ENCODE data around the gene DYNC2H1.
"Not testable (repeated sequence)": the region's sequence is repeated elsewhere in the genome, so short reads cannot be mapped to it uniquely, and the experiment has no call there.

Gene DYNC2H1

DNA sequence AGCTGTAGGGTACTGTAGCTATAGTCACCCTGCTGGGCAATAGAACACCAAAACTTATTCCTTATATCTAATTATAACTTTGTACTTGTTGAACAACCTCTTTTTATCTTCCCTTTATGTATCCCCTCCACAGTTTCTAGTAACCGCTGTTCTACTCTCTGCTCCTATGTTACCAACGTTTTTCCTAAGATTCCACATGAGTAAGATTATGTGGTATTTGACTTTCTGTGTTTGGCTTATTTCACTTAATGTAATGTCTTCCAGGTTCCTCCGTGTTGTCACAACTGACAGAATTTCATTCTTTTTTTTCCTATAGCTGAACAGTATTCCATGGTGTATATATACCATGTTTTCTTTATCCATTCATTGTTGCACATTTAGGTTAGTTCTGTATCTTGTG, 258.4 kb downstream of the DYNC2H1 start:
- DNase-seq (ENCODE audit: low read depth in 2 of 2) = no peak

DNA sequence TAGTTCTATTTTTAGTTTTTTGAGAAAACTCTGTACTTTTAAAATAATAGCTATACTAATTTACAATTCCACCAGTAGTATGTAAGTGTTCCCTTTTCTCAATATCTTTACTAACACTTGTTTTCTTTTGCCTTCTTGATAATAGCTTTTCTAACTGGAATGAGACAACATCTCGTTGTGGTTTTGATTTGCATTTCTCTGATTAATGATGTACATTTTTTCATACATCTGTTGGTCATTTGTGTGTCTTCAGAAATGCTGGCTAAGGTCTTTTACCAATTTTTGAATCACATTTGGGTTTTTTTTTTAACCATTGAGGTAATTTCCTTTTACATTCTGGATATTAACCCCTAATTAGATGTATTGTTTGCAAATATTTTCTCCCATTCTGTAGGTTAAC, 258.9 kb downstream of the DYNC2H1 start:
- DNase-seq (ENCODE audit: low read depth in 2 of 2) = peak in 1 of 2 experiments; percentile 37

GRCh38 chr11:103370076-103370475, 260.9 kb downstream of the DYNC2H1 start:
- no peak for DNase-seq (ENCODE audit: low read depth in 2 of 2)

- no peak for DNase-seq (ENCODE audit: low read depth in 2 of 2)
These were observed 263.7 kb downstream of the DYNC2H1 start for GRCh38 chr11:103372906-103373305.

- not testable (repeated sequence) for DNase-seq (ENCODE audit: low read depth in 2 of 2)
These were observed 265.0 kb downstream of the DYNC2H1 start for GRCh38 chr11:103374227-103374626.

GRCh38 chr11:103378931-103379330, 269.7 kb downstream of the DYNC2H1 start:
- DNase-seq (ENCODE audit: low read depth in 2 of 2) = no peak

- no peak for DNase-seq (ENCODE audit: low read depth in 2 of 2)
These were observed 270.8 kb downstream of the DYNC2H1 start for GRCh38 chr11:103380031-103380430.

DNA sequence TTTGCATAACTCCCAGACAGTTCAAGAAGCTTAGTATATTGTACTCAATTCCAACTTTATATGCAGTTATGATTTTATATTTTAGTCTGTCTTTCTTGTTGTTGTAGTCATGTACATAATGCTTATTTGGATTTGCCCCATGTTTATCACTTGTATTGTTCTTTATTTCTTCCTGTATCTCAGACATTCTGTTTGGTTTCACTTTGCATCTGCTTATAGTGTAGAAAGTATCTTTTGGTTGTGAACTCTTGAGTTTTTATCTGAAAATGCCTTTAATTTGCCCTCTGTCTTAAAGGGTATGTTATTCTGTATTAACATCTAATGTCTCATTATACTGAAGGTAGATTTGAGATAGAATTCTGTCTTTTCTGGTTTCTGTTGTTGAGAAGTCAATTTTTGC, 275.4 kb downstream of the DYNC2H1 start:
- DNase-seq (ENCODE audit: low read depth in 2 of 2) = no peak

DNA sequence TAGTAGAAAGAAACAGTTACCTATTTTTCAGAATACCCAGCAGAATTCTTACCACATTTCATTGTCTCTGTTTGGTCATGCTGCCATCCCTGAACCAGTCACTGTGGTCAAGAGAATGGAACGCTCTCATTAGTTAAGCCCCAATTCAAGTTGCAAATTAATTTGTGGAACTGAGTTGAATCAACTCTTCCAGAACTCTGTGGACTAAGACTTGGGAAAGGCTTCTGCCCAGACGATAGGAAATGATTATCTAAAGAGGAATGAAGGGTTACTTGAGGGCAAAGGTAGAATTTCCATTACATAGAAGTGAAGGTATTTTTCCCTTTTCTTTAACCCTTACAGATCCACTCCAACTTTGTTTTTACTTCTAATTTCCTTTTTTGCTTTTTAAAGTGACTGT, 286.4 kb downstream of the DYNC2H1 start:
- peak in 1 of 2 experiments; percentile 18 for DNase-seq (ENCODE audit: low read depth in 2 of 2)

- no peak for DNase-seq (ENCODE audit: low read depth in 2 of 2)
These were observed 287.0 kb downstream of the DYNC2H1 start for GRCh38 chr11:103396237-103396636.

DNA sequence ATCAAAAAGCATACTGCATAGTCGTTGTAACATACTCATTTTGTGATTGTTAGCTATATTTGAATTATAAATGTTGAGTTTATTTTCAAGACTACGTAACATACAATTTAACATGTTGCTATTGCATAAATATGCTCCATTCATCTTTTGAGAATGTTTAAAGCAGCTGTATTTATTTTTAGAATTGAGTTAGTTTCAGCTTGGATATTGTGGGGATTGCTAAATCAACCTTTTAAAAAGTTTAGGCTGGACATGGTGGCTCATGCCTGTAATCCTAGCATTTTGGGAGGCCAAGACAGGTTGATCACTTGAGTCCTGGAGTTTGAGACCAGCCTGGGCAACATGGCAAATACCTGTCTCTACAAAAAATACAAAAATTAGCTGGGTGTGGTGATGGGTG, 288.1 kb downstream of the DYNC2H1 start:
- DNase-seq (ENCODE audit: low read depth in 2 of 2) = no peak

- DNase-seq (ENCODE audit: low read depth in 2 of 2) = no peak
These were observed 289.6 kb downstream of the DYNC2H1 start for GRCh38 chr11:103398829-103399228.

DNA sequence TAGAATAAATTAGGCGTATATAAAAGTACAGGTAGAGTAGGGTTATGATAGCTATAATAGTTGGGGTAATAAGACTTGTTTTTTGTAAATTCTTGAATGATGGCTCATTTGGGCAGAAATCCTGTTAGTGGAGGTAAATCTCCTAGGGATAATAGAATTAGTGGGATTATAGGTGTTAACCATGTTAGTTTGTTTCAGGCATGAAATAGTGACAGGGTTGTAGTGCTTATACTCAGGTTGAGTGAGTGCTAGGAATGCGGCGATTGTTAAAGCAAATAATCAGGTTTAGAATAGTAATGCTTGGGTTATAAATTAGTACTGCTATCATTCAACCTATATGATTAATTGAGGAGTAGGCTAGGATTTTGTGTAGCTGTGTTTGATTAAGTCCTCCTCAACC, 297.1 kb downstream of the DYNC2H1 start:
- no peak for DNase-seq (ENCODE audit: low read depth in 2 of 2)

DNA sequence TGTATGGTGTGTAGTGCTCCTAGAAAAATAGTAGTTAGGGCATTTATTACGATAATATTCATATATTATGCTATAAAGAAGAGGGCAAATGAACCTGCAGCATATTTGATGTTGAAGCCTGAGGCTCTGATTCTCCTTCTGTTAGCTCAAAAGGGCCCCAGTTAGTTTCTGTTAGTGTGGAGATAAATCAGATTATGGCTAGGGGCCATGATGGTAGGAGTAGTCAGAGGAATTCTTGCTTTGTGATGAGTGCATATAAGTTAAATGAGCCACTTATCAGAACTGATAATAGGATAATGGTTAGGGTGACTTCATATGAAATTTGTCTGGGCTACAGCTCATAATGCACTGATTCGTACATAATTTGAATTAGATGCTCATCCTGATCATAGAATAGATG, 298.4 kb downstream of the DYNC2H1 start:
- no peak for DNase-seq (ENCODE audit: low read depth in 2 of 2)

DNA sequence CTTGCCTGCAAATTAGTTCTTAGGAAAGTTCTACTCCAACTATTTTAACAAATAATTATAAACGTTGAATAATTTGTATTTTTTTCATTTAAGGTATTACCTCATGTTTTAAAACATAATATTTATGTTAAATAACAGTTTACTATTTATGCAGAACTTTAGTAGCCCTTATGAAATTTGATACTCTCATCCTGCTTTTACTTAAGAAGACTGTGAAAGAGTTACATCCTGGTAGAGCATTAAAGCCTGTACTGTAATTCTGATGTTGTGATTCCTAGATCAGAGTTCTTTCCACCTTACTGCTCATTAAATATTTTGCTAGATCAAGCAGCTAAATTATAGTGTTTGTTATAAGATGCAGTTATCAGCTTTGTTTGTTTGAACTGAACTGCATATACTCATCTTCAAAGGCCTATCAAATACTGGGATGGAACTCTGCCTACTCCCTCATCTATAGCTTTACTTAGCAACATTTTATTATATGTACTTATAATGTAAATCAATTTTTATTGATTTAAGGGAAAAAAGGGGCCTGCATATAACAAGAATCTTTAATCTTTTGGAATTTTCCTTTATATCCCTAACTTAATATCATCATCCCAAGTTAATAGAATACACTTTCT, 304.2 kb downstream of the DYNC2H1 start:
- DNase-seq (ENCODE audit: low read depth in 2 of 2) = no peak

GRCh38 chr11:103418014-103418413, 308.8 kb downstream of the DYNC2H1 start:
- DNase-seq (ENCODE audit: low read depth in 2 of 2) = no peak

DNA sequence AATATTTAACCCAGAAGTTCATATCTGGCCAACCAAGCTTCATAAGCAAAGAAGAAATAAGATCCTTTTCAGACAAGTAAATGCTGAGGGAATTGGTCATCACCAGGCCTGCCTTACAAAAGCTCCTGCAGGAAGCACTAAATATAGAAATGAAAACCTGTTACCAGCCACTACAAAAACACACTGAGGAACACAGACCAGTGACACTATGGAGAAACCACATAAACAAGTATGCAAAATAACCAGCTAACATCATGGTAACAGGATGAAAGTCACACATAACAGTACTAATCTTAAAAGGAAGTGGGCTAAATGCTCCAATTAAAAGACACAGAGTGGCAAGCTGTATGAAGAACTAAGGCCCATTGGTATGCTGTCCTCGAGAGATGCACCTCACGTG, 311.4 kb downstream of the DYNC2H1 start:
- DNase-seq (ENCODE audit: low read depth in 2 of 2) = no peak

DNA sequence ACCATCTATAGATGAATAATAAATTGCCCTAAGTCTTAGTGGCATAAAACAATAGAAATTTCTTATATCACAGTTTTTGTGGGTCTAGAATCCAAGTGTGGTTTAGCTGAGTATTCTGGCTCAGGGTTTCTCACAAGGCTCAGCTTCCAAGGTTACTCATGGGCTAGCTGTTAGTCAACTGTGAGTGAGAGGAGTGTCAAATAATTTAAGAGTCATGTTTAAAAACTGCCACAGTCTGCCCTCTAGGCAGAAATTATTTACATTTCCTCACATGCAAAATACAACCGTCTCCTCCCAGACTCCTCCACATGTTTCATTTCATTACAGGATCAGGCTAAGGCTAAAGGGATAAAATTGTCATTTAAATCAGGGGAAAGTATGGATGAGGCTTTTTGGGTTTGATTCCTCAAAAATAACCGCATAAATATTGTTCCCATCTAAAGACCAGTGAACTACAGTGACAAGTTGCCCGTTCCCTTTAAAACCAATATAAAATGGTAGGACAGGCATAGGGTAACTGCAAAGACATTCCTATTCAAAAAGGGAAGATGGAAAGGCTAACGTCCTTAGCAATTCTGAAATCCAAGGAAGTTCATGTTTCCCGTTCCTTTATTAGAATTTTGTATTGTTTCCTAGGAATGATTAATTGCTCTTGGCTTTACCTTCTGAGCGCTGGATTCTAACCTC, 324.3 kb downstream of the DYNC2H1 start:
- peak; percentile 24 to 39 for DNase-seq (ENCODE audit: low read depth in 2 of 2)

DNA sequence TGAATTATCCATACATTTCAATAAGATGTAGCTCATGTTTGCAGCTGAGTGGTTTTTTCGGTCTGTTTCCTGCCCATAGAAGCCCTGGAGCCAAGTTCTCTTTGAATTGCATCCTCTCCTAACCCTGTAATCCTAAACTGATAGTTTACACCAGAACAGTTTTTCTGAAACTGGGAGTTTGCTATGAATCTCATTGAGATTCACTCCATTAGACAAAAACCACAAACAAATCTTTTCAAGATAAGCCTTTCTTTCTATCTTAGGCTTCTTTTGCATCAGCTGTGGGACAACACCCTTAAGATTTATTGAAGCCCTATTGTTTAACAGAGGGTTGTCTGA, 324.8 kb downstream of the DYNC2H1 start:
- no peak for DNase-seq (ENCODE audit: low read depth in 2 of 2)

DNA sequence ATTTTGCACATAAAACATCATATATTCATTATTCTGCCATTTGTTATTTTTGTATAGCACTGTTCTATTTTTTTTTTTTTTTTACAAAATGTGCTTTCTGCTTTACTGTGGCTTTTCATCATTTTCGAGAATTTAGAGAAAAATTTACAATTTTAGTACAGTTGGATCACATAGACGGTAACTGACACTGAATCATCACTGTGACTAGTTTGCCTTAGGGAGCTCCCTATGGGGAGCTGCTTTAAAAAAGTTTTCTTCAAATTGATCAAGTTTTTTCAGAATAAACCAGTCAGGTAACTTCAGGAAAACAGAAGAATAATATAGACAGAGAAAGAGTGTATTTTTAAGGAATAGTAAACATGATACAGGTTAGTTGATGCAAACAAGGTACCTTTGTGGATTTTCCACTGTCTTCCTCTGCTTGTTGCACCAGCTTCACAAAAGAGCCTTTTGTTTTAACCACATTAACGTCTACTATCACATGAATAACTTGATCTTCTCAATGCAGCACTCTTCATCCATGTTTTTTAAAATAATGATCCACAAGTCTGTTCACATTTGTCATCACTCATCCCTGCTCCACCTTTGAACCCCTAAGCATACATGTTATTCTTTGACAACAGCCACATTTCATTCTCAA, 327.0 kb downstream of the DYNC2H1 start:
- DNase-seq (ENCODE audit: low read depth in 2 of 2) = no peak

DNA sequence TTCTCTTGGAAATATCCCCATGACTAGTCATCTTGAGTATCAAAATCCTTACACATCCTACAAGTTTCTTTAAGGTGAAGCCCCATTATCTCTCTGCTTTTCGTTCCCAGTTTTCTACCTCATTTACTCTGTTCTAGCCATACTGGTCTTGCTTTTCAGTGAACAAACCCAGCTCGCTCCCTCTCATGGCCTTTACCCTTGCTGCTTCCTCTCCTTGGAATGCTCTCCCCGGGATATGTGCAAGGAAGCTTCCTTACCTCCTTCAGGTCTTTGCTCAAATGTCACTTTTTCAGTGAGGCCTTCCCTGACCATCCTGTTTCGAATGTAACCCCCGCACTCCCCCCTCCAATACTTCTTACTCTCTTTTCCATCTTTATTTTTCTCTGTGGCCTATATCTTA, 331.8 kb downstream of the DYNC2H1 start:
- DNase-seq (ENCODE audit: low read depth in 2 of 2) = no peak

DNA sequence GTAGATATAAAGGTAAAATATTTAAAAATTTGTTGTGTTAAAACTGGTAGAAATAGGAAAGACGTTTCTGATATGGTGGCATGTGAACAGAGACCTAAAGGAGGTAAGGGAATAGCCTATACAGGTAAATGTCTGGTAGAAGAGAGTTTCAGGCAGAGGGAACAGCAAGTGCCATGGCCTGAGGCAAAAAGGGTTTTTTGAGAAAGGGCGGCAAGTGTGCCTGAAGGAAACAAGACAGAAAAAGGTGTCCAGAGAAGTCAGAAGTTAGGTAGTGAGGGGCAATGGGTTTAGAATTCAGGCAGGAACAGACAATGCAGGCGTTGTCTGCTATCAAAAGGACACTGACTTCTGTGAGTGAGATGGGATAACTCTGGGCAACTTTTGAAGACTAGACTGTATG, 339.7 kb downstream of the DYNC2H1 start:
- no peak for DNase-seq (ENCODE audit: low read depth in 2 of 2)

GRCh38 chr11:103450241-103450640, 341.0 kb downstream of the DYNC2H1 start:
- DNase-seq (ENCODE audit: low read depth in 2 of 2) = no peak
